ENCODE data around the gene FGF19.

FGF19 gene

GRCh38 chr11:69718147-69718546 is 14.3 kb upstream of the FGF19 start:
- no peak for DNase-seq (ENCODE audit: low read depth in 2 of 2)

DNA sequence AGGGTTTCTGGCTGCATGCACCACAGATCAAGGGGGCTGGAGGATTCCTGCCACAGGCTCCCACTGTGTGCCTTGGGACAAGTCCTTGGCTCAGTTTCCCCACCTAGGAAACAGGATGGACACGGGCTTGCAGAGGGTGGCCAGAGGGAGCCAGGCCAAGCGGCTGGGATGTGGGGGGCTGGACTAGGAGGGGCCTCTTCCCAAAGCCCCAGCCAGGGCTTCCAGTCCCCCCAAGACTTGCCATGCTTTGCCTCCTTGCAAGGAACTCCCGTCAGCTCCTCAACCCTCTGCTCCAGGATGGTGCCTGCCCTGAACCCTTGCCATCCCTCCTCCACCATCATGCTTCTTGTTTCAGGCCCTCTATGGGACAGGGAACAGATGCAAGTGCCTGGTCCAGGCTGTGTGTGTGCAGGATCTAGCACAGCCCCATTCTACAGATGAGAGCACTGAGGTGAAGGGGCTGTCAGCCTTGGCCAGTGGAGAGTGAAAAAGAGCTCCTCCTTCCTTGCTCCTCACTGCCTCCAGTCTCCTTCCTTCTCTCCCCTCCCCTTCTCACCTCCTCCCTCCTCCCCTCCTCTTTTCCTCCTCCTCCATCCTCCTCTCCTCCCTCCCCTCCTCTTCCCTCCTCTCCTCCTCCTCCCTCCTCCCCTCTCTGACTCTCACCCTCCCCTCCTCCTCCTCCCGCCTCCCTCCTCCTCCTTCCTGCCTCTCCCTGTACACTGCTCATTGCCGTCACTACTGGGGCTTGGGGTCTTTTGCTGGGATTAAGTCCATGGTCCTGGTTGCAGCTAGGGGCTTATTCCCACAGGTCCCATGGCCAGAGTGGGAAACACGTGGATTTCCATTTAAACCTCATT is 13.3 kb upstream of the FGF19 start:
- DNase-seq (ENCODE audit: low read depth in 2 of 2) = no peak

DNA sequence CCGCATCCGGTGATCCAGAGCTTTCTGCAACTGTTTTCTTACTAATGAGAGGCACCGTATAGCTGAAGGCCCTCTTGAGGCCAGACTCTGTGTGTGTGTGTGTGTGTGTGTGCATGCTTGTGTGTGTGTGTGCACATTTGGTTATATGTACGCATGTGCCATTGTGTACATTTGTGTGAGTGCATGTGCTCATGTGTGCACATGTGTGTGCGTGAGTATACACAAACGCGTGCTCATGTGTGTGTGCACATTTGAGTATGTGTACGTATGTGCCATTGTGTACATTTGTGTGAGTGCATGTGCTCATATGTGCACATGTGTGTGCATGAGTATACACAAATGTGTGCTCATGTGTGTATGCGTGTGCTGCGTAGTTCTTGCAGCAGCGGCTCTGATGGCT is 12.3 kb upstream of the FGF19 start:
- DNase-seq (ENCODE audit: low read depth in 2 of 2) = no peak

GRCh38 chr11:69715446-69715845 is 11.6 kb upstream of the FGF19 start:
- DNase-seq (ENCODE audit: low read depth in 2 of 2) = no peak

DNA sequence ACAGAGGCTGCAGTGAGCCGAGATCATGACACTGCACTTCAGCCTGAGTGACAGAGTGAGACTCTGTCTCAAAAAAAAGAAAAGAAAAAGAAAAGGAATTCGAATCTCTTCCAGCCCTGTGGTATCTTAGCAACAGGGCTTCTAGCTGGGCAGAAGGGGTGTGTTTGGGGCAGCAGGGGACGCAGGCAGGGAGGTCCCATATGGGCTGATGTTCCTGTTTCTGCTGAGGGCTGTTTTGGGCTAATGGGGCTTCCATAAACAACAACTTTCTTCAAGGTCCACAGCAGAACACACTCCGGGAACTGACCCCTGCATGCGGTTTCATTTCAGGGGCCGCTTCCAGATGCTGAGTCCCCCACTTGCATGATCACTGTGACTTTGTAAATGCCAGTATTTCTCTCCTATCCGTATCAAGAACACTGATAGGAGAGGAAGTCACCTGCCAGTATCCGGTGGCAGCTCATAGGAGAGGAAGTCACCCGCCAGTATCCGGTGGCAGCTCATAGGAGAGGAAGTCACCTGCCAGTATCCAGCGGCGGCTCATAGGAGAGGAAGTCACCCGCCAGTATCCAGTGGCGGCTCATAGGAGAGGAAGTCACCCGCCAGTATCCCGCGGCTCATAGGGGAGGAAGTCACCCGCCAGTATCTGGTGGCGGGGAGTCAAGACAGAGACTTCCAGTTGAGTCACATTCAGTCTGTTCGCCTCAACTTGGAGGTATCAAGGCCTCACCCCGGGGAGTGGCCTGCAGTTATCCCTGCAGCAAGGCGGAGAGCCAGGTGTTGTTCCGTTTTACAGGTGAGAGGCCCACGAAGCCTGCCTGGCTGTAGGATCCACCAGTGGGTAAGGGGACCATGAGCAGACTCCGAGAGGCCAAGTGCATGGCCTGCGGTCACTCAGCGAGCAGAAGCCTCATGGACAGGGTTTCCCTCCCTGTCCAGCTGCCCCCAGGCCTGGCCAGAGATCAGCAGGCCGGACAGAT is 8.3 kb upstream of the FGF19 start:
- no peak for DNase-seq (ENCODE audit: low read depth in 2 of 2)

DNA sequence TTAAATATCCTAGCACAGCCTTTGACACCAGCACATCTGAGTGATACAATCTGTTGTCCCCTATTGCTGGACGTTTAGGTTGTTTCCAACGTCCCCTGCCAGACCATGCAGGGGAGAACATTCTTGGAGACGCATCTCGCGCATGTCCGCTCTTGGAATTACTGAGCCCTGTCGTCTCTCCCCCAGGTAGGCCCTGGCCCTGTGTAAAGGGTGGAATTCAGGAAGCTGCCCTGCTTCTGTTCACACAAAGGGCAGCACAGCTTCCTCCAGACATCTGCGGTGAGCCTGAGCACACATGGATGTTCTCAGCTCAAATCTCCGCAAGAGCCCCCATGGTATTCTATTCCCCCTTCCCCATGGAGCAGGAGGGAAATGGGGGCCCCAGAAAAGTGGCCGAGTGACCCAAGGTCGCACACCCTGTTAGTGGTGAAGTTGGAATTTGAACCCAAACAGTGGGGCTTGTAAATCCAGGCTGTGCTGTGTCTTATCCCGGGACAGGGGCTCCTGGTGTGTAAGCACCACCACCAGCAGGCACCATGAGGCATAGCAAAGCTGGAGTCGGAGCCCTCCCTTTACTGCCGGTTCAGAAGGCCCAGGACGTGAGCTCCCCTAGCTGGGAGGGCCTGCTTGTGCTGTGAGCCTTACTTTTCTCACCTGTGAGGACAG is 5.0 kb upstream of the FGF19 start:
- DNase-seq (ENCODE audit: low read depth in 2 of 2) = no peak

- DNase-seq (ENCODE audit: low read depth in 2 of 2) = no peak
These were observed 3.4 kb upstream of the FGF19 start for GRCh38 chr11:69707176-69707575.

GRCh38 chr11:69705901-69706787 is 2.3 kb upstream of the FGF19 start:
- DNase-seq (ENCODE audit: low read depth in 2 of 2) = no peak

DNA sequence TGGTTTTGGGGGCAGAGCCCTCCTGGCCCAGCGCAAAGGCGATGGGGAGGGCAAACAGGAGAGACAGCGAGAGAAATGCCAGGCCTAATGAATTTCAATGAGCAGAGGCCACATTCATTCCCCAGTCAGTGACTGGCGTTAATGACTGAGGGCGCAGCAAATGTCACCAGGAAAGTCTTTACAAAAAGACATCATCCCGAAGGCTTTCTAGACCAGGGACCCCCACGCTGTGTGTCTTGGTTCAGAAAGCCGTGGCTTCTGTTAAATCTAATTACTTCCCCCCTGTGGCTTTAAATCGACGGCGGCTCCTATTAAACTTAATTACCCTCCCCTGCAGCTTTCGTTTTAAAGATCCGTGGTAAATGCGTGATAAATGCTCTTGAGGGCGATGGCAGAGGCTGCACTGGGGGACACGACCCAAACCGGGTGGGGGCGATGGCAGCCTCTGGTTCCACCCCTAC is 1.6 kb upstream of the FGF19 start:
- DNase-seq (ENCODE audit: low read depth in 2 of 2) = no peak

DNA sequence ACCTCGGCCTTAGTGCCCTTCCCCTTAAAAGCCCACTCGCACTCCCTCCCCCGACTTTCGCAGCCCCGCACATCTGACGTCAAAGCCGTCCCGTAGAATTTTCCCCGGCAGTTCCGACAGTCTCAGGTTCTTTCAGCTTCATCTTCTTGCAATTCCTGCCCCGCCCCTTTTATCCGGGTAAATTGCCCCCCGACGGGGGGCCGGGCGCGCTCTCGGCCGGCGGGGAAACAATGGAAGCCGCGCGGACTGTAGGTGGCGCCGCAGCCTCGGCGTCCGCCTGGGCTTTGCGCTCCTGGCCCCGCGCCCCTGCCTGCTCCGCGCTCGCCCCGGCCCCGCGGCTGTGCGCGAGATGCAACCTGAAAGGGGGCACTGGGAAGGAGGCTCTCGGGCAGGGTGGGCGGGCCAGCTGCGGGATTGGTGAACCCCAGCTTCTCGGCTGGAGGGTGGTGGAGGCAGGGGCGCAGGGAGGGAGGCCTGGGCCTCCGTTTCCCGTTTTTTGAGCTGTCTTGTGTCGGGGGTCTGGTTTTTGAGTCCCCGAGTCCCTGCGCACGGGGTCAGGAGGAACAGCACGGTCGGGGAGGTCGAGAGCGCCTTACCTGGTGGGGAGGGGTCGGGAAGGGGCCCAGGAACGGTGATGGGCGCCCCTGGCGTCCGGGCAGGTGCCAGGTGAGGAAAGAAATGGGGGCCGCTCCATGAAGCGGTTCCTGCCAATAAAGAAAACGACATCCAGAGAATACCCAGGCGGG is 859 bp upstream of the FGF19 start:
- DNase-seq (ENCODE audit: low read depth in 2 of 2) = no peak

DNA sequence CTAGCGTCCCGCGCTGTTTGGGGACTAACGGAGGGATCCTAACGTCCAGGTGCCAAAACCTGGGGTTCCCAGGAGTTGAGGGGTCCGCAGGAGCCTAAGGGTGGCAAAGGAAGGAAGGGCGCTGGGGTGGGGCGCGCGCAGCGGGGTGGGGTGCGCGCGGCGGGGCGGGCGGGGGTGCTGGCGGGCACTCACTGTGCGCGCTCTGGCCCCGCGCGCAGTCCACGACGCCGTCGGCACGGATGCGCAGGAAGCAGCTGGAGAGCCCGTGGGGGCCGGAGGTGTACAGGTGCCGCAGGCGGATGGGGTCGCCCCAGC is 412 bp downstream of the FGF19 start:
- DNase-seq (ENCODE audit: low read depth in 2 of 2) = no peak

DNA sequence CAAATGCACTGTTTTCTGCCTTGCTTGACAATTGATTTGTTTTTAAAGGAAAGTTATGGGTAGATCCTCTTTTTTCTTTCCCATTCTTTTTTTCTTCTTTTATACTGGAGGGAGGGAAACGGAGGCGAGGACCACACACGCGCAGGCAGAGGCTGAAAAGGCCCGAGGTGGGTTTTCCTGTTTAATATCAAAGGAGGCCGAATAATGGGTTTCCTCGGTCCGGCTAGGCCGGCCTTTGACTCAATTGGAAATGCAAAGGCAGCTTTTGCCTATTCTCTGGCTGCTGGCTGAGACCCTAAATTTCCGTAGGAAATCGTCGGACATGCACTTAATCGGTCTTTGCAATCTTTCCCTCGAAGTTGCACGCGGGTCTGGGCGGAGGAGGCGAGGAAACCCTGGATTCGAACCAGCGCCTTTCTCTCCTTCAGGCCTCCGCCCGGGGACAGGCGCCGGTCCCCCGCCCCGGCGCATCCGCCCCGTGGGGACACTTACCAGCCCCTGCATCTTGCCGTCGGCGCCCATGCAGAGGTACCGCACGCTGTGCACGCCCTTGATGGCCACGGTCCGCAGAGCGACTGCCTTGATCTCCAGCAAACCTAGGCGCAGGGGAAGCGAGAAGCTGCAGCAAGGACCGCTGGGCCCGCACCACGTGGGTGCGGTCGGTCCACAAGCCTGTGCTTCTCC is 911 bp downstream of the FGF19 start:
- no peak for DNase-seq (ENCODE audit: low read depth in 2 of 2)

GRCh38 chr11:69702239-69702691 is 1.6 kb downstream of the FGF19 start:
- no peak for DNase-seq (ENCODE audit: low read depth in 2 of 2)

GRCh38 chr11:69700278-69701140 is 3.3 kb downstream of the FGF19 start:
- DNase-seq (ENCODE audit: low read depth in 2 of 2) = no peak

GRCh38 chr11:69699213-69699612 is 4.6 kb downstream of the FGF19 start:
- DNase-seq (ENCODE audit: low read depth in 2 of 2) = no peak

DNA sequence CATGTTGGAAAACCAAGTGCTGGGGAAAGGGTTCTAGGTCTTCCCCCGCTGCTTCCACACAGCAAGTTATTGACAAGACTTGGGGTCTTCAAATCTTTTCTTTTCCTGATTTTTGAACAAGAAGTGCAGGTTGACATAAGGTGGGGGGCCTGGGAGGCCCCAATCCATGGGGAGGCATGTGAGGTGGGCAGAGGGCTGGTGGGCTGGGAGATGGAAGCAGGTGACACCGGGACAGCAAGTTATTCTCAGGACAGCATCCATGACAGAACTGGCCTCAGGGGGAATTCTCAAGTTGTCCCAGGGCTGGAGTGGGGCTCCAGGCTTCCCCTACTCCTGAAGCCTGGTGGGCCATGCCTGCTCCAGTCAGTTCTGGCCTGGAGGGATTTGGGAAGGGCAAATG is 5.5 kb downstream of the FGF19 start:
- DNase-seq (ENCODE audit: low read depth in 2 of 2) = no peak

DNA sequence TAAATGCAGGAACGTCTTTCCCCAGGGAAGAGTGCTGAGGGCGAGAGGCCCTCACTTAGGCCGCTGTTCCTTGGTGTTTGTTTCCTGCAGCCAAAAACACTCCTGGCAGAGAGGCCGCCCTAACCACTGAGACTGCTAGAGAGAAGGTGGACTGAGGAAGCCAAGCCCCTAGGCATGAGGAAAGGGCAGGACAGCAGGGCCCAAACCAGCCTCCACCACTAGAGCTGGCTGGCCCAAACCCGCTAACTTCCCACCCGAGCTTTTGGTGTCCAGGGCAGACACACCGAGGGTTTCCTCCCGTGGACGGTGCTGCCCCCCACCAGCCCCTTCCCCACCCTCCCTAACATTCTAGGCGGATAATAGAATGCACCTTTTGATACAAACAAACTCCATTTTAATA is 6.0 kb downstream of the FGF19 start:
- DNase-seq (ENCODE audit: low read depth in 2 of 2) = no peak

DNA sequence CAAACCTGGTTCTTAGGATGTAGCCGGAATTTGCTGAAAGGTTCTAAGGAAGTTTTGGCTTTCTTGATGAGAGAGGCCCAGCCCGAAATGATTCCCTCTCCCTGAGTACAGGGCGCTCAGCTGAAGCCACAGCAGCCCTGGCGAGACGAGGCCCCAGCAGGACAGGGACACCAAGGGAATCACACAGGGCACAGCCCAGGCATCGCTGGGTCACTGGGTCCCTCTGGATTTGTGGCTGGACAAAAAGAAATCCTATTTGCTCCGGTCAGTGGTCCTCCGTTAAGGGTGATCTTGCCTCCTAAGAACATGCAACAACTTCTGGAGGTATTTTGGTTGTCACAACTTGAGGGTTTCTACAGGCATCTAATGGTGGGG is 6.4 kb downstream of the FGF19 start:
- DNase-seq (ENCODE audit: low read depth in 2 of 2) = no peak

All from stimulated activated CD8-positive, alpha-beta memory T cell treated with anti-CD3 and anti-CD28 coated beads, Interleukin-15, amount 100 ng/mL, for 4 hours (primary cell).